Peyer's patch (tissue), 4 donors: ENCODE data around the gene PXDC1. TPM values are rescaled to one million over a fixed set of nuclear protein-coding genes. Genes with fewer than 3 reads are reported as not detected.
"Not testable (repeated sequence)": the region's sequence is repeated elsewhere in the genome, so short reads cannot be mapped to it uniquely, and the experiment has no call there.

ENCODE experiments used
- DNase-seq, 3 donors: peaks; one replicate each; pipeline ENCODE4 v3.0.0-alpha.2; 2017 to 2019
- H3K27ac ChIP-seq, 4 donors: fragments of 200-600 bp; sonication (generic); one replicate each; pipeline ENCODE4 v1.5.1; 2016 to 2019
- H3K27me3 ChIP-seq, 2 donors: fragments of 200-600 bp; sonication (generic); one replicate each; pipeline ENCODE4 v1.5.1; 2019
- H3K36me3 ChIP-seq, 3 donors: fragments of 200-600 bp; sonication (generic); one replicate each; pipeline ENCODE4 v1.5.1; 2016 to 2019
- H3K4me1 ChIP-seq, 4 donors: fragments of 200-600 bp; sonication (generic); one replicate each; pipeline ENCODE4 v1.5.1; 2016 to 2019
- H3K4me3 ChIP-seq, 4 donors: fragments of 200-600 bp; sonication (generic); 1 replicate in 3 of 4; 2 replicates in 1 of 4; pipeline ENCODE4 v1.5.1; 2016 to 2019; ENCODE audit warnings: mild to moderate bottlenecking in 1 of 4
- H3K9me3 ChIP-seq, 4 donors: fragments of 200-600 bp; sonication (generic); one replicate each; pipeline ENCODE4 v1.5.1; 2016 to 2019; ENCODE audit warnings: mild to moderate bottlenecking in 1 of 4
- POLR2A ChIP-seq, 2 donors: fragments of 450-650 bp; IDR thresholded peaks; one replicate each; pipeline ENCODE4 v1.5.1; 2017; ENCODE audit warnings: antibody characterized with exemption in 2 of 2, mild to moderate bottlenecking in 2 of 2, moderate library complexity in 2 of 2
- total RNA-seq, 4 donors: library from RNA; depleted of rRNA; stranded (reverse); fragments of >200 nt; gene quantifications; one replicate each; pipeline ENCODE4 v1.1.0, GENCODE V29; 2016
- TF ChIP-seq, protein P1 (sequence below), 6 experiments: fragments of 450-650 bp in 4 of 6; fragments of 200-600 bp in 2 of 6; sonication (generic) in 1 of 6; IDR thresholded peaks; one replicate each; pipeline ENCODE4 v1.5.1; 2017 to 2019; ENCODE audit warnings: antibody characterized with exemption in 6 of 6, mild to moderate bottlenecking in 3 of 6, moderate library complexity in 1 of 6

The PXDC1 gene
- total RNA-seq, 4 donors from 2014 or later = 35.5 to 69.4 (median 61.1) TPM

DNA sequence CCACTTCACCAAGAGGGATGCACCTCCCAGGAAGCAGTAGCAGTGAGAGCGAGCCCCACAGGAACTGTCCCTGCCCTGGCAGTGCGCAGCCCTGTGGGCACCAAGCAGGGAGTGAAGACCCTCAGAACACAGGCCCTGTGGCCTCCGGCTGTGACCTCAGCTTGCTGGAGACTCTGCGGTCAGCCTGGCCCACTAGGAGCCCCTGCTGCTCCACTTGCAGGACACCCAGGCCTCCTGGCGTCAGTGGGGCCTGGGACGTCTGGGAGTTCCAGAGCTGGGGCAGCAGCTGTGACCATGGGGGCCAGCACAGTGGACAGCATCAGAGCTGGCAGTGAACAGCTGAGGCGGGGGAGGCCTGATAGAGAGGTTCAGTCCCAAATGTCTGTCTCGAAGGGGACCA is 28.3 kb downstream of the PXDC1 start:
- Histone ChIP-seq H3K36me3 (peaks cover 0 to 49% (median 0%) of the 10 kb centered on the region in 3 donors), H3K27ac (peak overlapping the region in 1 of 4 donors; percentile 2), H3K4me1 (no peaks in the 10 kb centered on the region), H3K4me3 (no peak overlapping the region), H3K27me3 (no peaks in the 10 kb centered on the region), H3K9me3 (no peaks in the 10 kb centered on the region)
- no peak for TF ChIP-seq POLR2A (IDR thresholded peaks at IDR 0.05)
- TF ChIP-seq, protein P1, sequence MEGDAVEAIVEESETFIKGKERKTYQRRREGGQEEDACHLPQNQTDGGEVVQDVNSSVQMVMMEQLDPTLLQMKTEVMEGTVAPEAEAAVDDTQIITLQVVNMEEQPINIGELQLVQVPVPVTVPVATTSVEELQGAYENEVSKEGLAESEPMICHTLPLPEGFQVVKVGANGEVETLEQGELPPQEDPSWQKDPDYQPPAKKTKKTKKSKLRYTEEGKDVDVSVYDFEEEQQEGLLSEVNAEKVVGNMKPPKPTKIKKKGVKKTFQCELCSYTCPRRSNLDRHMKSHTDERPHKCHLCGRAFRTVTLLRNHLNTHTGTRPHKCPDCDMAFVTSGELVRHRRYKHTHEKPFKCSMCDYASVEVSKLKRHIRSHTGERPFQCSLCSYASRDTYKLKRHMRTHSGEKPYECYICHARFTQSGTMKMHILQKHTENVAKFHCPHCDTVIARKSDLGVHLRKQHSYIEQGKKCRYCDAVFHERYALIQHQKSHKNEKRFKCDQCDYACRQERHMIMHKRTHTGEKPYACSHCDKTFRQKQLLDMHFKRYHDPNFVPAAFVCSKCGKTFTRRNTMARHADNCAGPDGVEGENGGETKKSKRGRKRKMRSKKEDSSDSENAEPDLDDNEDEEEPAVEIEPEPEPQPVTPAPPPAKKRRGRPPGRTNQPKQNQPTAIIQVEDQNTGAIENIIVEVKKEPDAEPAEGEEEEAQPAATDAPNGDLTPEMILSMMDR (IDR thresholded peaks at IDR 0.05) = no peak
- peak in 1 of 3 donors; percentile 24 for DNase-seq

DNA sequence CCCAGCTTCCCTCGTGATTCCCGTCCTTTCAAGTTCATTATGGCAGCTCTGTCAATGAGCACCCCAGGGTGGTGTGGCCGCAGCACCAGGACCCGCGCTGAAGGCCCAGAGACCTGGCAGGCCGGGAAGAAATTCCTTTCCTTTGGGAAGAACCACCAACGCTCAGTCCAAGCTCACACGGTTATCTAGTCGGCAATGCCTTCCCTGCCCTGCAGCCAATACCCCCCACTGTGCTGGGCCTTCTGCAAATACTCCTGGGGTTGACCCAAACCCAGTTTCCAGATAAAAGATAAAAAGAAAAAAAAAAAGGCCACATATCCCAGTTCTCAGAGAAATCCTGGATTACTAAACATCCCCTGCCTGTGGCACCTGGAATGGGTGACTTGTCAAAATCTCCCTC is 28.7 kb downstream of the PXDC1 start:
- peak in 1 of 3 donors; percentile 16 for DNase-seq
- no peaks in the 10 kb centered on the region for H3K4me1 ChIP-seq
- H3K27me3 ChIP-seq = no peaks in the 10 kb centered on the region
- no peaks in the 10 kb centered on the region for H3K9me3 ChIP-seq
- H3K36me3 ChIP-seq = peaks cover 0 to 44% (median 0%) of the 10 kb centered on the region in 3 donors
- no peak overlapping the region for H3K4me3 ChIP-seq
- peak overlapping the region in 1 of 4 donors; percentile 2 for H3K27ac ChIP-seq
- TF ChIP-seq POLR2A (IDR thresholded peaks at IDR 0.05) = no peak
- TF ChIP-seq, protein P1 (IDR thresholded peaks at IDR 0.05) = no peak

DNA sequence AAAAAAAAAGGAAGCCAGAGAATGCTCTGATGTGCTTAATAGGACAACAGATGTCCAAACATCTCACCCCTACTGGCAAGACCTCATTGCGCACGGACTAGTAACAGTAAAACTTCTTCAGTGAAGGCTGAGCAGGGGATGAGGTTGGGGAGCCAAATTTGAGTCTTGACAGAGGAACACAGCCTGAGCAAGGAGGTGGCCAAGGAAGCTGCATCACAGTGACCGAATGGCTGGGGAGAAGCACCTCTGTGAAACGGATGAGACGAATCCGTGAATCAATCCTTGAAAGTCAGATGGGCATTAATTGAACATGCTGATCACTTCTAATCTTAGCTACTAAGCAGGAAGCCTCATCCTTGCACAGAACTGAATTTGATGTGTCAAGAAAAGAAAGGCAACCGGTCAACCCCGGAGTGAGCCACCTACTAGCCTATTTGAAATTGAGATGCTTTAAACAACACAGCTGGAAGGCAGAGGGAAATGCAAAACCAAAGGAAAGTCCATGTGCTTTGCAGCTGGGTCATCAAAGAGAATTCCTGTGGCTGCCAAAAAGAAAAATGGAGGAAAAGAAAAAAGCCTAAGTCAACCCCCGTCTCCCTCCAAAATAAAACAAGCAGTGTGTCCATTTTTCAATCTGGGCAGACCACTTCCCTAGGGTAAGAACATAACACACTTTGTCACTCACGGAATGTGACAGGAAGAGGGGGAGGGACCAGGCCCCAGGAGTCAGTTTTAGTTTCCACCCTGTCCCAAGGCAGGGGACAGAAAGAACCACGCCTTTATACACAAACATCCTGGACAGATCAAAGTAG is 29.5 kb downstream of the PXDC1 start:
- H3K36me3 ChIP-seq = peaks cover 0 to 39% (median 0%) of the 10 kb centered on the region in 3 donors
- peak in 1 of 3 donors; percentile 15 for DNase-seq

DNA sequence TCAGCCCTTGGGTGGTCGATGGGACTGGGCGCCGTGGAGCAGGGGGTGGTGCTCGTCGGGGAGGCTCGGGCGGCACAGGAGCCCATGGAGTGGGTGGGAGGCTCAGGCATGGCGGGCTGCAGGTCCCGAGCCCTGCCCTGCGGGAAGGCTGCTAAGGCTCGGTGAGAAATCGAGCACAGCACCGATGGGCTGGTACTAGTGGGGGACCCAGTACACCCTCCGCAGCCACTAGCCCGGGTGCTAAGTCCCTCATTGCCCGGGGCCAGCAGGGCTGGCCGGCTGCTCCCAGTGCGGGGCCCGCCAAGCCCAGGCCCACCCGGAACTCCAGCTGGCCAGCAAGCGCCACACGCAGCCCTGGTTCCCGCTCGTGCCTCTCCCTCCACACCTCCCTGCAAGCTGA is 30.7 kb downstream of the PXDC1 start:
- H3K27ac ChIP-seq, H3K9me3 ChIP-seq, H3K4me1 ChIP-seq, H3K4me3 ChIP-seq, H3K27me3 ChIP-seq, DNase-seq: not testable (repeated sequence)
- peaks cover 0 to 28% (median 0%) of the 10 kb centered on the region in 3 donors for H3K36me3 ChIP-seq

More for the DNA sequence above, 29.5 kb downstream of the PXDC1 start:
- Histone ChIP-seq H3K27ac (no peak overlapping the region), H3K4me3 (no peak overlapping the region), H3K9me3 (no peaks in the 10 kb centered on the region), H3K27me3 (no peaks in the 10 kb centered on the region), H3K4me1 (no peaks in the 10 kb centered on the region)
- TF ChIP-seq, protein P1 (IDR thresholded peaks at IDR 0.05) = no peak
- no peak for TF ChIP-seq POLR2A (IDR thresholded peaks at IDR 0.05)

DNA sequence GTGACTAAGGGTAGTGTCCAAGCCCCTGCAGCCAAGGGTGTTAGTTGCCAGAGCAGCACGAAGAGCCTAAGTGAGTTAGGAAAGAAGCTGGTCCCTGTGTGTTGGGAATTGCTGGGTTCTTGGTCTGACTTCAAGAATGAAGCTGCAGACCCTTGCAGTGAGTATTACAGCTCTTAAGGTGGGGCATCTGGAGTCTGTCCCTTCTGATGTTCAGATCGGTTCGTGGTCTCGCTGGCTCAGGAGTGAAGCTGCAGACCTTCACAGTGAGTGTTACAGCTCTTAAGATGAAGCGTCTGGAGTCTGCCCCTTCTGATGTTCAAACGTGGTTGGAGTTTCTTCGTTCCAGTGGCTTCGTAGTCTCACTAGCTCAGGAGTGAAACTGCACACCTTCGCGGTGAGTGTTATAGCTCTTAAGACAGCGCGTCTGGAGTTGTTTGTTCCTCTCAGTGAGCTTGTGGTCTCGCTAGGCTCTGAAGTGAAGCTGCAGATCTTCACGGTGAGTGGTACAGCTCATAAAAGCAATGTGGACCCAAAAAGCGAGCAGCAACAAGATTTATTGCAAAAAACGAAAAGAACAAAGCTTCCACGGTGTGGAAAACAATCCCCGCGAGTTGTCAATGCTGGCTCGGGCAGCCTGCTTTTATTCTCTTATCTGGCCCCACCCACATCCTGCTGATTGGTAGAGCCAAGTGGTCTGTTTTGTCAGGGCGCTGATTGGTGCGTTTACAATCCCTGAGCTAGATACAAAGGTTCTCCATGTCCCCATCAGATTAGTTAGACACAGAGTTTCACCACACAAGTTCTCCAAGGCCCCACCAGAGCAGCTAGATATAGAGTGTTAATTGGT is 31.8 kb downstream of the PXDC1 start:
- TF ChIP-seq POLR2A (IDR thresholded peaks at IDR 0.05) = no peak
- TF ChIP-seq, protein P1 (IDR thresholded peaks at IDR 0.05) = no peak
- Histone ChIP-seq H3K27me3 (no peaks in the 10 kb centered on the region), H3K9me3 (no peaks in the 10 kb centered on the region), H3K36me3 (peaks cover 0 to 21% (median 0%) of the 10 kb centered on the region in 3 donors), H3K4me3 (no peak overlapping the region), H3K4me1 (no peaks in the 10 kb centered on the region), H3K27ac (no peak overlapping the region)
- peak in 1 of 3 donors; percentile 3 for DNase-seq

DNA sequence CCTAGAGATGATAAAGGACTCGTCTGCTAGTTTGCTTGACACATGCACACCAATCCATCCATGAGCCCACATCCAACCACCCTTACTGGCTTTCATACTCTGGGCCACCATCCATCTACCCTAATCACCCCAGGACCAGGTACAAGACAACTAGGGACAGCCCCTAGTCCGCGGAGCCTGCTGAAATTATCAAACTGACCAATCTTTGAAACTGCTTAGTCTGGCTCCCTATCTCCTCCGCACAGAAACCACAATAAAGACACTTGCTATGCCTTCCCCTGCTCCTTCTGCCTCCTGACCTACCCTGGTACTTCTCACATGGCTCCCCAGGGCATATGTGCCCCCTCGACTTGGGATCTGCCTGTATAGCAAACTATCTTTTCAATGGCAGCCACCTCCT is 33.1 kb downstream of the PXDC1 start:
- Histone ChIP-seq H3K36me3 (peaks cover 0 to 13% (median 0%) of the 10 kb centered on the region in 3 donors), H3K4me3 (no peak overlapping the region), H3K9me3 (no peaks in the 10 kb centered on the region), H3K27ac (no peak overlapping the region), H3K27me3 (no peaks in the 10 kb centered on the region), H3K4me1 (no peaks in the 10 kb centered on the region)
- no peak for DNase-seq
- TF ChIP-seq, protein P1 (IDR thresholded peaks at IDR 0.05) = no peak
- TF ChIP-seq POLR2A (IDR thresholded peaks at IDR 0.05) = no peak
